Esophagus (tissue), 2 donors: ENCODE measurements around the gene LILRA5. TPM values are rescaled to one million over a fixed set of nuclear protein-coding genes. Genes with fewer than 3 reads are reported as not detected.
"Not testable (repeated sequence)": the region's sequence is repeated elsewhere in the genome, so short reads cannot be mapped to it uniquely, and the experiment has no call there.

Experiments
- H3K27ac ChIP-seq, 2 donors: one replicate each; pipeline ENCODE4 v1.5.1; 2013; ENCODE audit warnings: low read depth in 2 of 2, mild to moderate bottlenecking in 2 of 2, inconsistent platforms in 1 of 2, low read length in 1 of 2, moderate library complexity in 1 of 2
- H3K27me3 ChIP-seq, 2 donors: one replicate each; pipeline ENCODE4 v1.6.1; 2013; ENCODE audit warnings: low read length in 2 of 2, control low read depth in 1 of 2, mild to moderate bottlenecking in 1 of 2; ENCODE audit not compliant: insufficient read depth in 2 of 2, control insufficient read depth in 1 of 2
- H3K36me3 ChIP-seq, 2 donors: one replicate each; pipeline ENCODE4 v1.6.1; 2013; ENCODE audit warnings: low read length in 1 of 2; ENCODE audit not compliant: control insufficient read depth in 2 of 2, insufficient read depth in 2 of 2
- H3K4me1 ChIP-seq, 2 donors: one replicate each; pipeline ENCODE4 v1.6.1; 2013; ENCODE audit warnings: low read length in 1 of 2; ENCODE audit not compliant: control insufficient read depth in 2 of 2, insufficient read depth in 2 of 2
- H3K4me3 ChIP-seq, 2 donors: one replicate each; pipeline ENCODE4 v1.5.1; 2013; ENCODE audit warnings: low read length in 2 of 2, mild to moderate bottlenecking in 2 of 2, low read depth in 1 of 2, moderate library complexity in 1 of 2
- H3K9me3 ChIP-seq, 2 donors: one replicate each; pipeline ENCODE4 v1.6.1; 2013; ENCODE audit warnings: mild to moderate bottlenecking in 2 of 2, low read depth in 1 of 2, low read length in 1 of 2, moderate library complexity in 1 of 2; ENCODE audit not compliant: control insufficient read depth in 2 of 2, insufficient read depth in 1 of 2
- WGBS, 2 donors: extraction: QIAGEN DNeasy Blood & Tissue Kit; methylation state at CpG; one replicate each; pipeline ENCODE4 v1.1.7; 2013; 5-methylcytosine and 5-hydroxymethylcytosine counted together
- polyA plus RNA-seq, 2 donors: library from polyadenylated mRNA; stranded (reverse); fragments of 200-250 nt; gene quantifications; one replicate each; pipeline ENCODE4 v1.2.3, GENCODE V29; 2013
- donor health status: healthy with polysubstance abuse.
- donor health status: Bipolar disorder and iron deficiency.

Gene LILRA5
- polyA plus RNA-seq, result under 1 TPM; 0.12 to 0.34 TPM

DNA sequence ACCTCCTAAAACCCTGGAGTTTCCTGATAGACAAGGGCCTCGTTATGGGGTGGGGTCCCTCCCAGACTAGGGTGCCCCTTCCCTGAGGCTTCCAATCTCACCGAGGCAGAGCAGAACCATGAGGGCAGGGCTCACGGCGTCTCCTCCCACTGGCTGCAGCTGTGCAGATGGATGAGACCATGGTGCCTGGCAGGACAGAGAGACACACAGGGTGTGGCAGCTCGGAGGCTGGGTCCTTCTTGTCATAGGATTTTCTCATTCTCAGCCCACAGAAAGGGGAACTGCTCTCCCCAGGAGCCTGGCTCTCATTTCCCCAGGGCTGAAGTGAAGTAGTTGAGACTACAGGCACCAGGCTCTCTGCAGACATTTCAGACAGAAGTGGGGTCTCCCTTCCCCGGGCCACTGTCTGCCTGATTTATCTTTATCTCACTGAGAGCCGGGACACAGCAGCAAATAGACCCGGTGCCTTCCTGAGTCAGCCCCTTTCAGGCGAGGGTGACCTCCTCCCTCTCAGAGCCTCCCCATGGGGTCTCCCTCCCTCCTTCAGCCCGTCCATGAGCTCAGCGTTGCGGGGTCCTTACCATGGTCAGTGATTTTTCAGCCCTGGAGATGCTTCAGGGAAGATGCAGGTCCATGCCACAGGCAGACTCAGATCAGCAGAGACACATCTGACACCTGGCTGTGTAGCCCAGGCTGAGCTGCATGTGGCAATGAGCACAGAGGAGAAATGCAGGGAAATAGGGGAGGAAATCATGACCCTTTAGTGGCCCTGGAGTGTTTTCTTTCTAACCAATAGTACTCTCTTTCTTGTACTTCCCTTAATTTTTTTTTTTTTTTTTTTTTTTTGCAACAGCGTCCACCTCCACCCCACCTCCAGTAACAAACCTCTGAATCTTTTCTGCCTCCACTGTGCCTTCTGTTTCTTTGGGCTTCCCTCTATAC is at the start of gene LILRA5:
LILRA5 (minus strand) TSS at position 731 of the 942 bp plus-strand sequence; CDS start at position 584, 147 bp downstream.
- 51 to 52% methylated on average over 13 of the region's 13 CpGs for WGBS, 2 donors
- Histone ChIP-seq H3K36me3 (no peaks in the 10 kb centered on the region), H3K27ac (no peak within 1 kb of the TSS), H3K4me3 (no peak within 1 kb of the TSS), H3K9me3 (no peaks in the 10 kb centered on the region), H3K4me1 (no peaks in the 10 kb centered on the region), H3K27me3 (no peaks in the 10 kb centered on the region)

DNA sequence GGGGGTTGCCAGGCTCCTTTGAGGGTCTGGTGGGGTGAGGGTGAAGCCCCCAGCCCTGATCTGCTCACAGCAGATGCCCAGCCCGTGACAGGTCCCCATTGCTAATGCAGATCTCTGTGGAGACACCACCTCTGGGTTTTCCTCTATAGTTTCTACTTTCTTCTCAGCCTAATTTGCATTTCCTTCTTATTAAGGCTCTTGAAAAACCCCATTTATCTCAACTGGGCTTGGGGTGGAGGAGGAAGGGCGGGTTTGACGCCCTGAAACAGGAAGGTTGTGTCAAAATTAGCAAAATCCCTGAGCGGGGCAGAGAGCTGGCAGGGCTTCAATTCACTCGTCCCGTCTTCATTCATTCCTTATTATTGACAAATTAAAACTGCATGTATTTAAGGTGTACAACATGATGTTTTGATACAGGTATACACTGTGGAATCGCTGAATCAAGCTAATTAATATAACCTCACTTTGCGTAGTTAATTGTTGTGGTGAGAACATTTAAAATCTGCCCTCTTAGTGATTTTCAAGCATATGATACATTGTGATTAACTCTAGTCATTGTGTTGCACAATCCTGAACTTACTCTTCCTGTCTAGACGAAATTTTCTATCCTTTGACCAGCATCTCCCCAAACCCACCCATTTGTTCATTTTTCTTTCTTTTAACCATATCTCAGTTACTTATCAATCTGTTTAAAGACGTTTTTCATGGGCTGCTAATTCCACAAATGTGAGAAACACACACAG is 48.9 kb upstream of the LILRA5 start:
- H3K4me3 ChIP-seq, H3K4me1 ChIP-seq, H3K27ac ChIP-seq, H3K9me3 ChIP-seq, H3K36me3 ChIP-seq, H3K27me3 ChIP-seq: not testable (repeated sequence)
- 34 to 40% methylated on average over 5 to 6 of the region's 10 CpGs for WGBS, 2 donors

DNA sequence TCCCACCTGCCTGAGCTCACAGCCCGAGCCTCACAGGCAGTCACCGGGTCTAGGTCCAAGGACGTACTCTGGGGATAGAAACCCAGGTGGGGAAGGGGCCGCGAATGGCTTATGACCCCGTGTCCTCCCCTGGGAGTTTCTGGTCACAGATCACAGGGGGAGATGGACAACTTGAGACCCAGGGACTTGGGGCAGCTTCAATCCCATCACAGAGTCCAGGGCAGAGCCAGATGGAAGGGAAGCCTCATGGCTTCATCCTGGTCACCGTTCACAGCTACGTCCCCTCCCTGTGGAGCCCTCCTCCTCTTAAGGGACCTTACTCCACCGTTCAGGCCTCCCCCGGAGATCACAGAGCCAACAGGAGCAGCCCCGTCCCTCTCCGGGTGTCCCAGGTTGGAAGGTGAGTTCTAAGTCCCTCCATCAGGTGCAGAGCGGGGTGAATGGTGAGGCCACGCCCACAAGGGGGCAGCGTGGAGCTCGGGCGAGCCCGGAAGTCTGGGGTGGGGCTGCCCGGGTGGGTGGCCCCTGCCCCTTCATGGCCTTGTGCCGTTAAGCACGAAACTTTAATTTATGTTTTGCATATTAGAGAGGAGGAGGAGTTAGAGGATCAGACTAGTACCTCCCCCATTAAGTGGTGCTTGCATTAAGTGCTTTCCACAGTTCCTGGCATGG is 46.3 kb upstream of the LILRA5 start:
- not testable (repeated sequence) for H3K27ac ChIP-seq, H3K4me1 ChIP-seq, H3K9me3 ChIP-seq, H3K27me3 ChIP-seq, H3K36me3 ChIP-seq, H3K4me3 ChIP-seq
- WGBS, 2 donors, result 17 to 27% methylated on average over 12 to 16 of the region's 21 CpGs

DNA sequence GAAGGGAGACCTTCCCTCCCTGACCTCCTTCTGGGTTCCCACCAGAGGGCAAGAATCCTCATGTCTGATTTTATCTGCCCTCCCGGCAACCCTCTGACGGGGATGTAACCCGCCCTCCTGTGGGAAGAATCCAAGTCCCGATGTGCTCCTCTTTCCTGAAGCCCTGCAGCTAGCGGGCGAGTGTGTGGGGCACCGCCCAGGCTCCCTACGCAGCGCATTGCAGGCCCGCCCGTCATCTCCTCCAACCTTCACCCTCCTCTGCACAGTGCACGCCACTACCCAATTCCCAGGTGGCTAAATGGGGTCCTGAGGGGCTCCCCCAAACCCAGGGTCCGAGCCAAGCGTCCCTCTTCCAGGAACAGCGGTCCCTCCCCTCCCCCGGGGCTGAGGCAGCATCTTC is 44.4 kb upstream of the LILRA5 start:
- Histone ChIP-seq H3K27me3 (no peaks in the 10 kb centered on the region), H3K4me3 (no peak overlapping the region), H3K9me3 (no peaks in the 10 kb centered on the region), H3K4me1 (no peaks in the 10 kb centered on the region), H3K36me3 (no peaks in the 10 kb centered on the region), H3K27ac (no peak overlapping the region)
- WGBS, 2 donors, result 71 to 76% methylated on average over 16 of the region's 16 CpGs

DNA sequence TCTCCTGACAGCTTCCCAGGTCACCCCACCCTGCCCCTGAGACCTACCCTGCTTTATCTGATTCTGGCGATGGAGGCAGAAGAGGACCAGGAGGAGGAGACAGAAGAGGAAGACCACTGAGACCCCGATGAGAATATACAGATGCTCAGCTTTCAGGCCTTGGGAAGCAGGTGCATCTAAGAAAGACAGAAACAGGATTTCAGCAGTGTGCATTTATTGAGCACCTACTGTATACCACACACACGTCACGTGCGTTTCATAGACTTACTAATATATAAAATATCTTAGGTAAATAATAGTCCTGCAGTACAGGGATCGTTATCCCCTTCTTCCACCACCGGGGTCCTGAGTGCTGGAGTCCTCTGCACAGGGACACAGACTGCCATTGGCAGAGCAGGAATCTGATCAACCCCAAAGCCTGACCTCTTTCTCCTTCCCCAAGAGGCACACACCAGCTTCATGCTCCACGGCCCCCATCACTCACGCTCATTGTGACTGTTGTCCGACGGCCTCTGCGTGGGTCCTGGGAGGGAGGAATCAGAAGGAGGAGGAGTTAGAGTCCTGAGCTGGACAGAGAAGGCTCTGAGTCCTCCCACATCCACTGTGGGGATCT is 43.6 kb upstream of the LILRA5 start:
- no peak overlapping the region for H3K27ac ChIP-seq
- no peak overlapping the region for H3K4me3 ChIP-seq
- WGBS, 2 donors, result 76 to 77% methylated on average over 12 of the region's 12 CpGs
- H3K27me3 ChIP-seq, result no peaks in the 10 kb centered on the region
- no peaks in the 10 kb centered on the region for H3K9me3 ChIP-seq
- H3K36me3 ChIP-seq, result no peaks in the 10 kb centered on the region
- H3K4me1 ChIP-seq, result no peaks in the 10 kb centered on the region

DNA sequence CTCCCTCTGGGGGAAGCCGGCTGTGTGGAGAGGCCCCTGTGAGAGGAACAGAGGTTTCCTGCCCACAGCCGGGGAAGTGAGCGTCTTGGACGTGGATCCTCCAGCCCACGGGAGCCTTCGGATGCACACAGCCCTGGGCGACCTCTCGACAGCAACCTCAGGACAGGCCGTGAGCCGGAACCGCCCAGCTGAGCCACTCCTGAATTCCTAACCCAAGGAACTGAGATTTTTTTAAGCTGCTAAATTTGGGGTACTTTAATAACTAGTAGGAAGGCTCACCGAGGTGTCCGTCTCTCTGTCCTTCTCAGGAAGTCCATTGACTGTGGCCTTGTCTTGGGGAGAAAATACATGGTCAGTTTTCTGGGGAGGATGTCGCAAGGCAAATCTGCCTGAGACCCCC is 42.7 kb upstream of the LILRA5 start:
- no peaks in the 10 kb centered on the region for H3K27me3 ChIP-seq
- H3K36me3 ChIP-seq, result no peaks in the 10 kb centered on the region
- H3K27ac ChIP-seq, result no peak overlapping the region
- H3K4me1 ChIP-seq, result no peaks in the 10 kb centered on the region
- H3K4me3 ChIP-seq, result no peak overlapping the region
- no peaks in the 10 kb centered on the region for H3K9me3 ChIP-seq
- WGBS, 2 donors, result 78 to 80% methylated on average over 14 of the region's 14 CpGs

DNA sequence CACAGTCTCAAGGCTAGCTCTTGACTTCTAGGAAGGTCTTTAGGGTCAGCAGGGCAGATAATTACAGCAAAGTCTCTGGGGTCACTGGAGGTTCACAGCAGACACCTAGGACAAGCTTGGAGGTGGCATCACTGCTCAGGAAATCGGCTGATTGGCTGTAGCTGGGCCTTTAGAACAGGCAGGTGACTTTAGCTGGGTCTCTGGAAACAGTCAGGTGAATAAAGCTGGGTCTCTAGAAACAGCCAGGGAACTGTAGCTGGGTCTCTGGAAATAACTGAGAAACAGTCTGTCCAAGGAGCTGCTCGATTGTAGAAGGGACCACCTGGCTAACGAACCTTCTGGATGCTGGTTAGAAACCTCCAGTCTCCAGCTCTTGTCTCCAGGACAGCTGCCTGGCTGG is 41.8 kb upstream of the LILRA5 start:
- Histone ChIP-seq H3K4me1 (no peaks in the 10 kb centered on the region), H3K9me3 (no peaks in the 10 kb centered on the region), H3K27me3 (no peaks in the 10 kb centered on the region), H3K36me3 (no peaks in the 10 kb centered on the region), H3K4me3 (no peak overlapping the region), H3K27ac (no peak overlapping the region)
- 63 to 73% methylated on average over 3 of the region's 3 CpGs for WGBS, 2 donors

DNA sequence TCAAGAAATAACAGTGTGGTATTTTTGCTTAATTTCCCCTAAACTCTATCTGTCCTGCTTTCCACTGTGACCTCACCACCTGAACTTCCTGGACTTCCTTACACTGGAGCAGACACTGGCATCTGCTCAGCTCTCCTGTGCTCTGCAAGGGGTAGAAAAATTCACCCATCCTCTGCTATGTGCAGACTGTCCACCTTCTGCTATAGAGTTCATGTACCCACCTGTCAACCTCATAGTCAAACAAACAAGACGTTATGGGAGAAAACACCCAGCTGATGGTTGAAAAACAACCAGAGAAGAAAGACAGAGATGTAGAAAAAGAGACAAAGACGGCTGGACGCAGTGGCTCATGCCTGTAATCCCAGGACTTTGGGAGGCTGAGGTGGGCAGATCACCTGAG is 39.6 kb upstream of the LILRA5 start:
- no peaks in the 10 kb centered on the region for H3K4me1 ChIP-seq
- WGBS, 2 donors, result 53 to 65% methylated on average over 3 of the region's 3 CpGs

DNA sequence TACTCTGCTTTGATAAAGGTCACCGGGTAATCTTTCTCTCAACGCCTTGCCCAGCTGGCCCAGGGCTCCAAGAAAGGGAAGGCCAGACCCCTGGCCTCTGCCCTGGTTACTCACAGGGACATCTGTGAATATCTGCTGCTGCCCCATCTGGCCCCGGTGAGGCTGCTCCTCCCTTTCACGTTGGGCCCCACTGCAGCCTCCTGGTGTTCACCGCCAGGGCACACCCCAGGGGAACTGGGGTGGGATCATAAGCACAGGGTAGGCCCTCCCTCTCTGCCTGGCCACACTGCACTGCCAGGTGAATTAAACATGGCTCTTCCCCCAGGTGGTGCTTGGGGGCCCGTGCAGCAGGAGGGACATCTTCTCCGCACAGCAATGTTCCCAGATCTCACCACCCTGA is 39.1 kb upstream of the LILRA5 start:
- no peaks in the 10 kb centered on the region for H3K4me1 ChIP-seq
- no peaks in the 10 kb centered on the region for H3K36me3 ChIP-seq
- H3K27ac ChIP-seq, result no peak overlapping the region
- no peak overlapping the region for H3K4me3 ChIP-seq
- H3K27me3 ChIP-seq, result no peaks in the 10 kb centered on the region
- 58 to 65% methylated on average over 7 of the region's 7 CpGs for WGBS, 2 donors
- H3K9me3 ChIP-seq, result no peaks in the 10 kb centered on the region

More for the DNA sequence above, 39.6 kb upstream of the LILRA5 start:
- Histone ChIP-seq H3K27ac (no peak overlapping the region), H3K27me3 (no peaks in the 10 kb centered on the region), H3K9me3 (no peaks in the 10 kb centered on the region), H3K4me3 (no peak overlapping the region), H3K36me3 (no peaks in the 10 kb centered on the region)
